IMR-90 (cell line): ENCODE measurements around the gene PSMB5. TPM values are rescaled to one million over a fixed set of nuclear protein-coding genes. Genes with fewer than 3 reads are reported as not detected.
A peak's percentile ranks its signal among the peaks of the same experiment; 100 is the strongest.

Experiments
- ATAC-seq: fragments of 200-7000 bp; cut with Tn5 transposase; 2 replicates; pipeline ENCODE4 v1.9.1; 2020; ENCODE audit warnings: low read depth, mild to moderate bottlenecking, moderate library complexity
- BruUV-seq: library from RNA; stranded (reverse); fragments of 400-500 nt; replicated peaks from 2 replicates; lab custom pipeline; 2021; lab: Mats Ljungman, UMichigan
- CTCF ChIA-PET: fragments of 300-600 bp; formaldehyde crosslinking; extraction: SDS; loops from one replicate; lab custom pipeline; 2021; ENCODE audit warnings: antibody characterized with exemption; lab: Yijun Ruan, JAX
- POLR2A ChIA-PET: fragments of 300-600 bp; sonication (Branson Sonifier 250); formaldehyde crosslinking; loops from one replicate; lab custom pipeline; 2022; ENCODE audit warnings: antibody characterized with exemption; ENCODE audit not compliant: unreplicated experiment; lab: Charles Lee
- DNase-seq: peaks from one replicate; pipeline ENCODE4 v3.0.0; 2013
- H2AFZ ChIP-seq: replicated peaks from 2 replicates; pipeline ENCODE3; 2013; ENCODE audit warnings: low read length, mild to moderate bottlenecking; ENCODE audit not compliant: poor library complexity
- H2AK5ac ChIP-seq: 2 replicates; pipeline ENCODE4 v1.6.1; 2013; ENCODE audit warnings: low read depth, low read length, inconsistent platforms
- H2AK9ac ChIP-seq: replicated peaks from 2 replicates; pipeline ENCODE3; 2013; ENCODE audit warnings: mild to moderate bottlenecking, low read depth, low read length, moderate library complexity; ENCODE audit not compliant: poor library complexity
- H2BK120ac ChIP-seq: 2 replicates; pipeline ENCODE4 v1.6.1; 2013; ENCODE audit warnings: low read depth, low read length, inconsistent platforms
- H2BK15ac ChIP-seq: 3 replicates; pipeline ENCODE4 v1.6.1; 2013; ENCODE audit warnings: low read depth, low read length, inconsistent platforms
- H2BK20ac ChIP-seq: 2 replicates; pipeline ENCODE4 v1.6.1; 2013; ENCODE audit warnings: low read depth, mild to moderate bottlenecking, inconsistent platforms, low read length, moderate library complexity
- H2BK5ac ChIP-seq: 2 replicates; pipeline ENCODE4 v1.6.1; 2013; ENCODE audit warnings: mild to moderate bottlenecking, low read depth, low read length, inconsistent platforms; ENCODE audit not compliant: poor library complexity, severe bottlenecking
- H3K14ac ChIP-seq: replicated peaks from 2 replicates; pipeline ENCODE4 v1.6.1; 2013; ENCODE audit warnings: low read depth, low read length, inconsistent platforms
- H3K18ac ChIP-seq: 2 replicates; pipeline ENCODE4 v1.6.1; 2013; ENCODE audit warnings: low read depth, low read length, control low read depth
- H3K23ac ChIP-seq: 2 replicates; pipeline ENCODE4 v1.6.1; 2013; ENCODE audit warnings: low read depth, low read length, inconsistent platforms
- H3K27ac ChIP-seq: 2 replicates; pipeline ENCODE4 v1.5.1; 2013; ENCODE audit warnings: mild to moderate bottlenecking, control low read depth, low read length; ENCODE audit not compliant: insufficient read depth
- H3K27me3 ChIP-seq: 2 replicates; pipeline ENCODE4 v1.6.1; 2013; ENCODE audit warnings: low read length; ENCODE audit not compliant: control insufficient read depth, insufficient read depth
- H3K36me3 ChIP-seq: 2 replicates; pipeline ENCODE4 v1.6.1; 2013; ENCODE audit warnings: low read length, mixed read lengths; ENCODE audit not compliant: control insufficient read depth, insufficient read depth
- H3K4ac ChIP-seq: 2 replicates; pipeline ENCODE4 v1.6.1; 2013; ENCODE audit warnings: low read depth, low read length, inconsistent platforms
- H3K4me1 ChIP-seq: 2 replicates; pipeline ENCODE4 v1.6.1; 2013; ENCODE audit warnings: low read length, mixed read lengths; ENCODE audit not compliant: control insufficient read depth, insufficient read depth
- H3K4me2 ChIP-seq: 2 replicates; pipeline ENCODE4 v1.6.1; 2013; ENCODE audit warnings: low read depth, mild to moderate bottlenecking, control low read depth, low read length, moderate library complexity
- H3K4me3 ChIP-seq: 2 replicates; pipeline ENCODE4 v1.5.1; 2013; ENCODE audit warnings: low read depth, mild to moderate bottlenecking, control low read depth, low read length, moderate library complexity; ENCODE audit not compliant: insufficient read depth
- H3K56ac ChIP-seq: 2 replicates; pipeline ENCODE4 v1.6.1; 2013; ENCODE audit warnings: low read length, inconsistent platforms; ENCODE audit not compliant: insufficient read depth; ENCODE audit errors: extremely low read depth
- H3K79me1 ChIP-seq, 2 experiments: 2 replicates each; pipeline ENCODE4 v1.6.1; 2013; ENCODE audit warnings: low read length in 2 of 2, inconsistent platforms in 1 of 2, low read depth in 1 of 2
- H3K9ac ChIP-seq: 2 replicates; pipeline ENCODE4 v1.6.1; 2013; ENCODE audit warnings: low read depth, low read length, control low read depth
- H3K9me1 ChIP-seq: 2 replicates; pipeline ENCODE4 v1.6.1; 2013; ENCODE audit warnings: low read length, inconsistent platforms; ENCODE audit not compliant: insufficient read depth
- H3K9me3 ChIP-seq: 2 replicates; pipeline ENCODE4 v1.6.1; 2013; ENCODE audit warnings: low read length; ENCODE audit not compliant: control insufficient read depth, insufficient read depth
- H4K20me1 ChIP-seq: 2 replicates; pipeline ENCODE4 v1.6.1; 2013; ENCODE audit warnings: low read length, inconsistent platforms; ENCODE audit not compliant: insufficient read depth
- H4K5ac ChIP-seq: 2 replicates; pipeline ENCODE4 v1.6.1; 2013; ENCODE audit warnings: mild to moderate bottlenecking, low read depth, low read length, control low read depth
- H4K8ac ChIP-seq, 2 experiments: 2 replicates each; pipeline ENCODE4 v1.6.1; 2013; ENCODE audit warnings: low read depth in 2 of 2, low read length in 2 of 2, control low read depth in 1 of 2, inconsistent platforms in 1 of 2
- H4K91ac ChIP-seq: 2 replicates; pipeline ENCODE4 v1.6.1; 2013; ENCODE audit warnings: low read depth, low read length, inconsistent platforms; ENCODE audit not compliant: insufficient read depth
- CHD1 ChIP-seq: IDR thresholded peaks from 2 replicates; pipeline ENCODE4 v1.6.1; 2012; ENCODE audit warnings: low read depth, low read length, improper control_type of control experiment
- FOS ChIP-seq: fragments of 150-350 bp; IDR thresholded peaks from 2 replicates; pipeline ENCODE4 v1.6.1; 2016; ENCODE audit warnings: low read depth, low read length
- MAFK ChIP-seq: IDR thresholded peaks from 2 replicates; pipeline ENCODE4 v1.6.1; 2012; ENCODE audit warnings: low read depth, low read length, improper control_type of control experiment
- MAZ ChIP-seq: IDR thresholded peaks from 2 replicates; pipeline ENCODE4 v1.6.1; 2012; ENCODE audit warnings: low read depth, mild to moderate bottlenecking, low read length, improper control_type of control experiment, moderate library complexity, borderline replicate concordance
- MXI1 ChIP-seq: IDR thresholded peaks from 2 replicates; pipeline ENCODE4 v1.6.1; 2012; ENCODE audit warnings: low read depth, mild to moderate bottlenecking, low read length, moderate library complexity, borderline replicate concordance
- NFE2L2 ChIP-seq: fragments of 150-350 bp; IDR thresholded peaks from 2 replicates; pipeline ENCODE4 v1.6.1; 2016; ENCODE audit warnings: low read depth, mild to moderate bottlenecking, low read length
- POLR2A ChIP-seq: IDR thresholded peaks from 2 replicates; pipeline ENCODE4 v1.6.1; 2012; ENCODE audit warnings: mild to moderate bottlenecking, low read depth, low read length
- RAD21 ChIP-seq: IDR thresholded peaks from 2 replicates; pipeline ENCODE4 v1.6.1; 2012; ENCODE audit warnings: low read length, improper control_type of control experiment
- RCOR1 ChIP-seq: IDR thresholded peaks from 2 replicates; pipeline ENCODE4 v1.6.1; 2012; ENCODE audit warnings: mild to moderate bottlenecking, low read length, improper control_type of control experiment; ENCODE audit not compliant: insufficient replicate concordance
- RFX5 ChIP-seq: IDR thresholded peaks from 2 replicates; pipeline ENCODE4 v1.8.0; 2012; ENCODE audit warnings: low read depth, mild to moderate bottlenecking, low read length, moderate library complexity
- SMC3 ChIP-seq: fragments of 150-350 bp; IDR thresholded peaks from 2 replicates; pipeline ENCODE4 v1.6.1; 2016; ENCODE audit warnings: low read depth, mild to moderate bottlenecking, antibody characterized with exemption, low read length, moderate library complexity
- WGBS, 2 experiments: methylation state at CpG; one replicate each; pipeline versions ENCODE4 v1.1.5 to v1.1.7; 2013; ENCODE audit warnings: missing lambda C conversion rate in 2 of 2; ENCODE audit not compliant: insufficient read length in 1 of 2; ENCODE audit errors: extremely low coverage in 2 of 2; 5-methylcytosine and 5-hydroxymethylcytosine counted together
- dilution Hi-C: fragments of 300-500 bp; cut with HindIII; formaldehyde crosslinking; loops from one replicate; pipeline ENCODE4 v1.14.3; 2018; ENCODE audit warnings: low sequenced_read_pairs; ENCODE audit not compliant: unreplicated experiment
- in situ Hi-C: fragments of 300-500 bp; cut with MboI; formaldehyde crosslinking; loops from 3 replicates; pipeline ENCODE4 v1.14.3; 2019; ENCODE audit warnings: low sequenced_read_pairs, inconsistent platforms, mixed read lengths
- intact Hi-C: fragments of 100-400 bp; cut with micrococcal nuclease; formaldehyde crosslinking; loops from 2 replicates; pipeline ENCODE4 v1.10.0; 2022
- polyA plus RNA-seq, 3 experiments: library from polyadenylated mRNA; depleted of rRNA; stranded (reverse); fragments of >200 nt; gene quantifications; 2 replicates each; pipeline ENCODE4 v1.2.3, GENCODE V29; 2012; ENCODE audit warnings: low replicate concordance in 1 of 3
- total RNA-seq: library from RNA; depleted of rRNA; stranded (reverse); fragments of >200 nt; gene quantifications from 2 replicates; pipeline ENCODE4 v1.2.3, GENCODE V29; 2012
- TF ChIP-seq, protein P1 (sequence below): fragments of 150-350 bp; IDR thresholded peaks from 2 replicates; pipeline ENCODE4 v1.6.1; 2016; ENCODE audit warnings: low read depth, mild to moderate bottlenecking, low read length, moderate library complexity, borderline replicate concordance
- TF ChIP-seq, protein P2 (sequence below): fragments of 150-350 bp; IDR thresholded peaks from 2 replicates; pipeline ENCODE4 v1.6.1; 2017; ENCODE audit warnings: mild to moderate bottlenecking, antibody characterized with exemption, low read length, low read depth
- TF ChIP-seq, protein P3 (sequence below): conservative IDR thresholded peaks from 2 replicates; pipeline ENCODE4 v1.5.1; 2012; ENCODE audit warnings: mild to moderate bottlenecking, low read depth, low read length, improper control_type of control experiment

PSMB5 gene
- total and polyA plus RNA-seq, 2 of the 4 experiments (the other 2 are of a cell fraction): 310 to 321 TPM

DNA sequence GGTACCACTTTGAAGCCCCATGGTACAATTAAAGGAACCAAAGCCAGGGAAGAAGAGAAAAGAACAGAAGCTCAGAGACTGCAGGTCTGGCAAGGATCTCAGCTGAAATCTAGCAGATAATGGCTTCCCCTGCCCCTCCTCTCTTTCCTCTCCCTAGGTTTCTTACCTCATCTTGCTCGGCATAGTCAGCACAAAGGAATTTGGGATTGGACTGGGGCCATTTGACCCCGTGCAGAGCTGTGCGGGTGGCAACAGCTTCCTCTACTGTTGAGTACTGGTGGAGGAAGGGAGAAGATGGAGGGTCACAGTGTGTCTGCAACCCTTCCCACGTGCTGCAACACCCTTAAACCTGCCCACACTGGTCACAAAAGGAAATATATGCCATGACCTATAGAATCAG lies 27.3 kb upstream of the PSMB5 start:
- peak; percentile 95 for DNase-seq
- Histone ChIP-seq H3K4ac (peak overlapping the region; percentile 79), H3K18ac (0 out of 2 replicates have a peak overlapping the region, but pooled peaks have one; percentile 0), H4K8ac (peak overlapping the region; percentile 30 to 58; a peak in 3 of 4 replicates), H3K9me1 (peaks cover 8% of the 10 kb centered on the region; the same call in 1 of the 2 replicates), H4K20me1 (peaks cover 30% of the 10 kb centered on the region), H3K4me3 (no peak overlapping the region), H3K9me3 (no peaks in the 10 kb centered on the region), H3K27me3 (no peaks in the 10 kb centered on the region), H2AFZ (no peak overlapping the region), H3K4me2 (peak overlapping the region; percentile 6; the same call in 1 of the 2 replicates), H3K27ac (peak overlapping the region; percentile 61), H3K36me3 (peaks cover 67% of the 10 kb centered on the region), H3K79me1 (peaks cover 21 to 61% of the 10 kb centered on the region in 2 experiments), H3K14ac (peak overlapping the region; percentile 20; the same call in 1 of the 2 replicates), H2AK5ac (peak overlapping the region; percentile 85), H2AK9ac (peak overlapping the region; percentile 51), H3K9ac (no peak overlapping the region), H3K23ac (no peak overlapping the region), H2BK20ac (peak overlapping the region; percentile 66), H2BK120ac (peak overlapping the region; percentile 63), H3K56ac (peak overlapping the region; percentile 44; the same call in 1 of the 2 replicates), H2BK5ac (peak overlapping the region; percentile 73), H4K5ac (no peak overlapping the region), H4K91ac (peak overlapping the region; percentile 53), H3K4me1 (peaks cover 11% of the 10 kb centered on the region), H2BK15ac (peak overlapping the region; percentile 62; the same call in 2 of the 3 replicates)
- dilution Hi-C loops (no loop called here), in situ Hi-C loops (loop anchor here (10.0 kb wide), 1 partner anchor 507 kb away; no protein-coding TSS in a partner anchor), intact Hi-C loops (loop anchor here (2.0 kb wide), 1 partner anchor 133 kb away; the partner anchor contains the start of gene PRMT5)
- no TSS peak for BruUV-seq
- WGBS, 2 experiments: no CpG with 5 or more reads among the region's 4 CpGs
- ChIA-PET POLR2A (interaction anchor here (0.6 to 1.7 kb wide), 4 partner anchors 10 to 134 kb away, joined by 4 to 12 read pairs (median 7); no protein-coding TSS in a partner anchor), CTCF (interaction anchor here (0.6 to 1.8 kb wide), 5 partner anchors 13 to 176 kb away, joined by 3 to 8 read pairs (median 3); partner anchors contain the start of gene RNF212B)
- peak; percentile 54 for ATAC-seq
- TF ChIP-seq POLR2A: no peak
- TF ChIP-seq, protein P1, sequence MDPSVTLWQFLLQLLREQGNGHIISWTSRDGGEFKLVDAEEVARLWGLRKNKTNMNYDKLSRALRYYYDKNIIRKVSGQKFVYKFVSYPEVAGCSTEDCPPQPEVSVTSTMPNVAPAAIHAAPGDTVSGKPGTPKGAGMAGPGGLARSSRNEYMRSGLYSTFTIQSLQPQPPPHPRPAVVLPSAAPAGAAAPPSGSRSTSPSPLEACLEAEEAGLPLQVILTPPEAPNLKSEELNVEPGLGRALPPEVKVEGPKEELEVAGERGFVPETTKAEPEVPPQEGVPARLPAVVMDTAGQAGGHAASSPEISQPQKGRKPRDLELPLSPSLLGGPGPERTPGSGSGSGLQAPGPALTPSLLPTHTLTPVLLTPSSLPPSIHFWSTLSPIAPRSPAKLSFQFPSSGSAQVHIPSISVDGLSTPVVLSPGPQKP: no peak
- TF ChIP-seq SMC3: no peak
- TF ChIP-seq MXI1: peak; percentile 57; the same call in 1 of the 2 replicates
- TF ChIP-seq CHD1: no peak
- no peak for TF ChIP-seq RAD21
- TF ChIP-seq MAZ: peak; percentile 79; the same call in 1 of the 2 replicates
- TF ChIP-seq RCOR1: no peak
- TF ChIP-seq RFX5: no peak
- no peak for TF ChIP-seq NFE2L2
- peak; percentile 74; the same call in 1 of the 2 replicates for TF ChIP-seq FOS
- TF ChIP-seq, protein P2, sequence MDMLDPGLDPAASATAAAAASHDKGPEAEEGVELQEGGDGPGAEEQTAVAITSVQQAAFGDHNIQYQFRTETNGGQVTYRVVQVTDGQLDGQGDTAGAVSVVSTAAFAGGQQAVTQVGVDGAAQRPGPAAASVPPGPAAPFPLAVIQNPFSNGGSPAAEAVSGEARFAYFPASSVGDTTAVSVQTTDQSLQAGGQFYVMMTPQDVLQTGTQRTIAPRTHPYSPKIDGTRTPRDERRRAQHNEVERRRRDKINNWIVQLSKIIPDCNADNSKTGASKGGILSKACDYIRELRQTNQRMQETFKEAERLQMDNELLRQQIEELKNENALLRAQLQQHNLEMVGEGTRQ: peak; percentile 62
- TF ChIP-seq, protein P3, sequence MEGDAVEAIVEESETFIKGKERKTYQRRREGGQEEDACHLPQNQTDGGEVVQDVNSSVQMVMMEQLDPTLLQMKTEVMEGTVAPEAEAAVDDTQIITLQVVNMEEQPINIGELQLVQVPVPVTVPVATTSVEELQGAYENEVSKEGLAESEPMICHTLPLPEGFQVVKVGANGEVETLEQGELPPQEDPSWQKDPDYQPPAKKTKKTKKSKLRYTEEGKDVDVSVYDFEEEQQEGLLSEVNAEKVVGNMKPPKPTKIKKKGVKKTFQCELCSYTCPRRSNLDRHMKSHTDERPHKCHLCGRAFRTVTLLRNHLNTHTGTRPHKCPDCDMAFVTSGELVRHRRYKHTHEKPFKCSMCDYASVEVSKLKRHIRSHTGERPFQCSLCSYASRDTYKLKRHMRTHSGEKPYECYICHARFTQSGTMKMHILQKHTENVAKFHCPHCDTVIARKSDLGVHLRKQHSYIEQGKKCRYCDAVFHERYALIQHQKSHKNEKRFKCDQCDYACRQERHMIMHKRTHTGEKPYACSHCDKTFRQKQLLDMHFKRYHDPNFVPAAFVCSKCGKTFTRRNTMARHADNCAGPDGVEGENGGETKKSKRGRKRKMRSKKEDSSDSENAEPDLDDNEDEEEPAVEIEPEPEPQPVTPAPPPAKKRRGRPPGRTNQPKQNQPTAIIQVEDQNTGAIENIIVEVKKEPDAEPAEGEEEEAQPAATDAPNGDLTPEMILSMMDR: 0 out of 2 replicates have a peak, but pooled peaks have one; percentile 11
- TF ChIP-seq MAFK: no peak
